Measurements from ENCODE around the gene C4orf17.
"Not testable (repeated sequence)": the region's sequence is repeated elsewhere in the genome, so short reads cannot be mapped to it uniquely, and the experiment has no call there.

C4orf17 gene

DNA sequence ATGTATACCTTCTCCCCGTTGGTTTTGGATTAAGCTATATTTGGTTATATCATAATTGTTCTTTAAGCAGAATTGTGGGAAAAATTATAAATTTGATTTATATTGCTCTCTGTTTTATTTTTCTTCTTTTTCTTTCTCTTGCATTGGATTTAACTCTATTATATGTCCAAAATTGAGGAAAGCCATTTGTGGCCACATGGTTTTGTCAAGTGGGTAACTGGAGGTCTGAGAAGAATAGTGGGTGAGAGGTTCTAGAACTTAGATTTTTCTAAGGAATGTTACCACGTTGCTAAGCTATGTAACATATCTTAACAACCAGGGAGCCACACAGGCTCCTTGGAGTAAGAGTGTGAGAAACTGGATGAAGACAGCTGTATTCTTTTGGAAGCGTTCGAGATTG is at the start of gene C4orf17:
C4orf17 (plus strand) TSS at position 301 of the 400 bp plus-strand sequence. CDS start 2,061 bp downstream, outside the sequence.
- DNase-seq, result no peak

DNA sequence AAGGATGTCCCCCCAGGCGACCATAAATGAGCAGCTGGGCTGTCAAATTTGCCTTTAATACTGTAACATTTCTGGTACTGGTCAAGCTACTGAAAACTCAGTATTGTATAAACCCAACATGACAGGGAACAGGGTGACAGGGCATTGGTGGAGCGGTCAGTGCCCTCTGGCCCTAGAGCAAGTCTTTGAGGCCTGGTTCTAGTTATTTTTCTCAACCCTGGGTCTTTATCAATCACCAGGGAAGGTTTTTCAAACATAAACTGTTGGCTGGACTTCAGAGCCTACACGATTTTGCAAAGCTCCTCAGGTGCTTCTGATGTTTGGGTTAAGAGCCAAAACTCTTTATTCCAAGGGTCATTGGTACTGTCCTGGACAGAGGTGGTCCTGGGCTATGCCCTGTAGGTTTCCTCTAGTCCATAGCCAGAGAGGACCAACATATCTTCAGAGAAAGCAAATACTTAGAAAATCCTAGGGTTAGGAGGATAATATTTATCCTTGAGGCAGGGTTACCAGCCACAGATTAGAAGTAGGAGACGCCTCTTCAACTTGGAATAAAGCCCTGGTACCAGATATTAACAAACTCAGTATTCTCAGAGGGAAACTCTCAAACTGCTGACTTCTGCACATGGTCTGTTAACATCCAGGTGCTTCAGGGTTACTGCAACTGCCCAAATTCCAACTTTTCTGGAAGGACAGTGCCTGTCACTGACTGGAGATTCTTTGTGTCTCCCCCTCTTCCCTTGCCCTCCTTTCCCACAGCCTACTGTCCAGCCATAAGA is 49.0 kb upstream of the C4orf17 start:
- DNase-seq, result no peak

DNA sequence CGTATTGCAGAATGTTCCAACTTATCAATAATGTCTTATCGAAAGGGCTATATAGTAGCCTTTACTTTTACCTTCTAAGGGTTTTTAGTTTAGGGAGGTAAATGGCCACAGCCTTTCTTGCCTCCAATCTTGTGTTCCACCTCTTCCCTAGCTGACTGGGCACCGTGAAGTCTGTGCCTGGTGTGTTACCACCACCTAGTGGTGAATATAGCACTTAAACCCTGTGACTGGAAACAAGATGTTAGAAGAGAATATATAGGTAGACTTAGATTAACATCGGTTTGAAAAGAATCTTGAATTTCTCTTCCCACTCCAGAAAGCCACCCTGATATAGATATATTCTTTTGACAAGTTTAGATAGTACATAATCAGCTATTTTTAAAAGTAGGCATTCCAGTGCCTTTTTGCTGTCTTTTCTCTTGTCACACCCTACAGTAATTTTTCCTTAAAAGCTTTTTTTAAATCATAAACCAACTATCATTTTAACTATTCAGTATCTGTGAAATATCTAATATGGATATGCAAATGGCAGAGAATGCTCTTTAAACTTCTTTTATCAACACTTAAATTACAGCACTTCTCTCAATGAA is 47.9 kb upstream of the C4orf17 start:
- DNase-seq, result peak; percentile 74

DNA sequence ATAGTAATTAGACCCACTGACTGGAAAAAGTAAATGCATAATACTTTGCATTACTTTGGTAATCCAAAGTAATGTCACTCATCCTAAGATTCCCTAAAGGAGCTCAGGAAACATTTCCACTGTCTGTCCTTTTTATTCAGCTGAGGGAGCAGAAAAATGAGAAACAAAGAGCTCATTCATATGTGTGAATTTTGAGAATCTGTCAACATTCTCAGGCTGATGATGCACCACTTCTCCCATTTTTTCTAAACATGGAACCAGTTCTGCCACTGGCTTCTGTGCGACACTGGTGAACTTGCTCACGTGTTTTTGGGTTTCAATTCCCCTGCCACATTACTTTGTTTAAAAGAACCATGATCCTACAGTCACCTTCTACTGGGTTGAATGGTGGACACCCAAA is 47.3 kb upstream of the C4orf17 start:
- no peak for DNase-seq

DNA sequence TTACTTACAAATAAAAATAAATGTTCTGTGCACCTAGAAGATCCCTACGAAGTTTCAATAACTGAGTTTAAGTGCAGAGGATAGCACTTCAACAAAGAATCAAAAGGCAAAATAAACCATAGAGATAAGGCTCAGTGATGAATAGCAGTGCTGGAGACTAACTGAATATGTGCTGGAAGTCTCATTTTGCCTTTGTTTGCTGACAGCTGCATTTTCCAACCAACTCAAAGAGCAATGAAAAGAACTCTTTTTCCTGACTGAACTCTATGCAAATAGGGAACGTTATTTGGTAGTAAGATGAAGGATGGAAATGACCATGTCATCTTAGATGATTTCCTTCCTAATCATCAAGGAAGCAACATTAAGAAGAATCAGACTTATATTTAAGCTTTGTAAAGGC is 42.9 kb upstream of the C4orf17 start:
- peak; percentile 26 for DNase-seq

DNA sequence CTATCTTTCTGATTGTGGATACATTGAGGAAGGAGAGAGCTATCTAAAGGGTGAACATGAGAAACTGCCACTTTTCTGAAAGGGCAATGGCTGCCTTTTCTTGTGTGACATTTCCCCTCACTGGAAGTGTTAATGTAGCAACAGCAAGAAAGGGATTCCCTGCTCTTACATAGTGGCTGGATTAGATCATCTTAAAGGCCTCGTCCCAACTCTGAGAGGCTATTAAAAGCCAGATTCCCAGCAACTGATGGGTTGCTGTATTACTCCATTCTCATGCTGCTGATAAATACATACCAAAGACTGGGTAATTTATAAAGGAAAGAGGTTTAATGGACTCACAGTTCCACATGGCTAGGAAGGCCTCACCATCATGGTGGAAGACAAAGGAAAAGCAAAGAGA is 41.9 kb upstream of the C4orf17 start:
- no peak for DNase-seq

DNA sequence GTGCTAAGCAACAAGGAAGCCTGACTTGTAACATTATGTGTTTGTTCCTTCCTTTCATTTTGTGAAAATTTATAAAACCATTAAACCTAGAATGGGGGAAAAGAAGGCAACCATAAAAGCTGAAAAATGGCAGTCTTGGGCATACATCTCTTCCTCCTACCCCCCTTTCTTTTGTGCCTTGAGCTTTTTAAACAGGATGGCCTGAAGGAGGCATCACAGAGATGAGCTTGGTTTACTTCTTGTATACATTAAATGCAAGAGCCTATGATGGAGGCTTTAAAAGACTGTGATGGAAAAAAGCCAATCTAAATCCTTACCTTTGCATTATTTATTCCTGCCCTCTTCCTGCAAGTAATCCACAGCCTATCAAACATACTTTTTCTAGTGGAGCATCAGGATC is 39.5 kb upstream of the C4orf17 start:
- DNase-seq, result no peak

DNA sequence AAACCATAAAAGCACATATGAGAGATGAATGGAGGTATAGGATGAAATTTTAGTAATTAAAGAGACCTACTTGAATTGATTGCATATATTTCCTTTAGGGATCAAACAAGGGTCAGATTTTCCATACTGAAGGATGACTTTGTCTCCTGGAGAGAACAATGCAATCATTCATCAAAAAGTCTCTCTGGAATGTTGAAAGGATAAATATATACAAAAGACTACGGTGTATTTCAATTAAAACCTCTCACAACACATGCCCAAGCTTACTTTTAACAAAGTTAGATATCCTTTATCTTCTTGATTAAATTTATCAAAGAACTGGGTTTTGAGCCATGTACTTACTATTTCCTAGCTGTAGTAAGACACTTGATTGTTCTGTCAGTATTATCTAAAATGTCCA is 38.9 kb upstream of the C4orf17 start:
- no peak for DNase-seq

DNA sequence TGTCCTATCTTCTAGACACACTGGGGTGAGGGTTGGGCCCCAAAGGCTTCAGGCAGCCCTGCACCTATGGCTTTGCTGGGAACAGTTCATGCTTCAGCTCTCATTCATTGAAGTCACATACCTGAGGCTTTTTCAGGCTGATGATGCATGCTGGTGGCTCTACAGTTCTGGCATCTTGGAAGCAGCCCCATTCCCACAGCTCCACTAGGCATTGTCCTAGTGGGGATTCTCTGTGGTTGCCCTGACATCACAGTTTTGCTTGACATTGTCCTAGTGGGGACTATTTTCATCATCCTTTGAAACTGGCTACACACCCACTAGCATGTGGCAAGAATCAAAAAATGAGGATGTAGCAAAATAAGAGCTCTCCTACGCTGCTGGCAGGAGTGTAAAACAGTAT is 37.7 kb upstream of the C4orf17 start:
- DNase-seq, result no peak

DNA sequence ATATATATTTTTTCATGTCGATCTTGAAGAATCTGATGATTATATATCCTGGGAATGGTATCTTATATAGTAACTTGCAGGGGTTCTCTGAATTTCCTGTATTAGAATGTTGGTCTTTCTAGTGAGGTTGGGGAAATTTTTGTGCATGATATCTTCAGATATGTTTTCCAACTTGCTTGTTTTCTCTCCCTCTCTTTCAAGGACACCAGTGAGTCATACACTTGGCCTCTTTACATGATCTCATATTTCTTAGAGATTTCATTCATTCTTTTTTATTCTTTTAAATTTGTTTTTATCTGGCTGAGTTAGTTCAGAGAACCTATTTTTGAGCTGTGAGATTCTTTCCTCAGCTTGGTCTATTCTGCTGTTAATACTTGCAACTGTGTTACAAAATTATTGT is 27.2 kb upstream of the C4orf17 start:
- no peak for DNase-seq

DNA sequence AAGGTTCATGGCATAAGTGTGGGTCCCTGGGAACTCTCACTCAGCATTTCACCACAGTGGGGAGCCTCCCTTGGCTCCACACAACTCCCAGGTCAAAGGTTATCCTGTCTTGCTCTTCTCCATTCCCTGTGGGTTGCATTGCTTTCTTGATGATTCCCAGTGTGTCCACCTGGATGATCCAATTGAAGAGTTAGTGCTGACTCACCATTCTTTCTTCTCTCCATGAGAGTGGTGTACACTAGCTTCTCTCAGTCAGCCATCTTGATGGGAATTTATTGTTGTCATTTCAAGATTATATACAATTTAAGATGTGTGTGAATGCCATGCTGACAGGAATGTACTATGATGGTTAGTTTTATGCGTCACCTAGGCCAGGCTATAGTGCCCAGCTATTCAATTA is 25.6 kb upstream of the C4orf17 start:
- no peak for DNase-seq

DNA sequence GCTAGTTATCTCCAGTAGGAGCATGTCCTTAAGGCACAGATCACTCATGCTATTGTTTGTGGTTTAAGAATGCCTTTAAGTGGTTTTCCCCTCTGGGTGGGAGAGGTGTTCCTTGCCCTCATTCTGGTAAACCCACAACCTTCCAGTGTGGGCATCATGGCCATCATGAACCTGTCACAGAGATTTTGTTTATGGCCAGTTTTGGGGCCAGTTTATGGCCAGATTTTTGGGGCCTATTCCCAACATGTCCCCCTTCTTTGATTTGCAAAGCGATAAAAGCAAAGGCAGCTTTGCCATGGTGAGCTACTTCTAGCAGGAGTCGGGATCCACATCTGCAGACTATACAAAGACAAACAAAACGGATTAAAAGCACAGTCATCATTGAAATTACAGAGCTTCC is 24.2 kb upstream of the C4orf17 start:
- not testable (repeated sequence) for DNase-seq

DNA sequence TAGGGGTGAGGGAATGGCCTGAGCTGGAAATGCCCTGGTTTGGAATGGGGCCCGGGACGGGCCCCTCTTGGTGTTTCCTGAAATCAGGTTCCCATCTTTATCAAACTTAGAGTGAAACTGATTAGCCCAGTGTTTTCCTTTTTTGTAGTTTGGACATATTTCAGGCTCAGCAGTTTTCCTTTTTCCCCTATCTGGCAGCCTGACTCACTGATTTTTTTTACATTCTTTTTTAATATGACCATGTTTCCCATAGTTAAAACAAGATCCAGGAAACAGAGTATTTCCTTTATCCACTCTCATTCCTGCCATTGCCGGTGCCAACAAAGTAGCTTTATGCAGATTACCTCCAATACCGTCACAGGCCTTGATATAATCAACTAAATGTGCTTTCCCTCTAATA is 20.5 kb upstream of the C4orf17 start:
- no peak for DNase-seq

DNA sequence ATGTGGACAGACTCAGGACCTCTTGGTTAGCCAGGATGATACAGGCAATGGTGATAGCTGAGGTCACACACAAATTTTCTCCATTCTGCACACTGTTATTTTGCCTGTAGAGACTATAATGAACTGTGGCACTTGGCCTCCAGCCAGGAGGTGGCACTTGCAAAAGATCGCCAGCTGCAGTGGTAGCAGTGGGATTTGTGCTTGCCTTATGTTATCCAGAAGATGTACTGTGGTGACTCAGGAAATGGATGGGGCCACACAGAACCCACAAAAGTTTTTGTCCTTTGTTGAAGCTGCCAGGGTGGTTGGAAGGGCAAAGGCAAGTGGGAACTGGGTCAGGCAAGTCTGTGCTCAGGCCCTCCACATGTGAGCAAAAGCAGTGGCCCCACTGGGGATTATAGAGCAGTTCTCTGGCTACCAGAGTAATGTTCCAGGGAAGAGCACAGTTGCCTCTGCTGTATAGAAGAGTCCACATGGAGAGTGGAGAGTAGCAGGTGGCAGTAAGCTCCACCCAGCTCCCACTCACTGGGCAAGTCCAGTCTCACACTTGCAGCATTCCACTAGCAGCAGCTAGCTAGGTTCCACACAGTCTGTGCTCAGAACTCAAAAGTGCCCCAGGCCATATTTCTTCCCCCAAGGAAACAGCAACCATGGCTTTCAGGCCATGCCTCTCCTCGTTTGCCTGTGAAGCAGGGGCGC is 5.9 kb upstream of the C4orf17 start:
- no peak for DNase-seq

DNA sequence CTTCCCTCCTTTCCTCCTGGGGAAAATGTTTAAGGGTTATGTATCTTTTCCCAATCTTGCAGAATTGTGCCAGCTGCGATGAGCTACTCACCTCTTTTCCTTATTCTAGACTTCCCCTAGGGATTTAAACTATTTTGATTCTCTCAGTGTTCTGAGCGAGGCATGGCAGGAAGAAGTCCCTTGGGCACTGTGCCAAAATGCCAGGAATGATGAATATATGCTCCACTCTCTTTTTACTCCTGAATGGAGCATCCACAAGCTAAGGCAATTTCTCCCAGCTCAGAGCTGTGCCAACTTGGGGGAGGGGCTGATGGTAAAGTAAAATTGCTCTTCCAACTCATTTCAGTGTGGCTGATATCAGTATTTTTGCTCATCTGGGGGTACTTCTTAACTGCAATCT is 4.0 kb upstream of the C4orf17 start:
- DNase-seq, result no peak

DNA sequence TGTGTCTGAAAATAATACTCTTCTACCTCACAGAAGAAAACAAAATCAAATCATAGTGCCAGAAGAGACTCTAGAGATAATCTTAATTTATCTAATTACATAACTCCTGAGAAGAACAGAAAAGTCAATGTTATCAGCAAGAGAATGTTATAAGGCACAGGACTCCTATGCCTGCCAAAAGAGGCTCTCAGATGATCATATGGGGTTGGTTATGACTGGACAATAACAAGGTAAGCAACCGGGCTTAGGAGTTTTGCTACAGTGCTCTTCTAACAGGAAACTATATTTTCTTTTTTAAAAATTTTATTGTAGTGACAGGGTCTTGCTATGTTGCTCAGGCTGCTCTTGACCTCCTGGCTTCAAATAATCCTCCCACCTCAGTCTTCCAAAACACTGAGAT is 3.5 kb upstream of the C4orf17 start:
- no peak for DNase-seq

DNA sequence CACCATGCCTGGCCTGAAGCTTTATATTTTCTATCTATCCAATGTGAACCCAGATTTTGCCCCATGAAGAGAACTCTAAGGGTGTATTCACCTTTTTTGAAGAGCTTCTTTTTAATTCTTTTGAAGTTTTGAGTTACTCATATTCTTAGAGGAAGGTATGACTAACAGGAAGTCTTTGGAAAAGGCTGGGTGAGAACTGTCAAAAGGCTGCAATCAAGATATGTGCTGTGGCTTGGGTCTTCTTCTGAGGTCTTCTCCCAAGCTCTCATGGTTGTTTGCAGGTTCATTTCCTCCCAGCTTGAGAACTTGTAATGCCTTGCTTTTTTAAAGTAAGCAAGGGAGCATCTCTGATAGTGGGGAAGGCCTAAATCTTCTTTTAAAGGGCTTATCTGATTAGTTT is 3.1 kb upstream of the C4orf17 start:
- no peak for DNase-seq

DNA sequence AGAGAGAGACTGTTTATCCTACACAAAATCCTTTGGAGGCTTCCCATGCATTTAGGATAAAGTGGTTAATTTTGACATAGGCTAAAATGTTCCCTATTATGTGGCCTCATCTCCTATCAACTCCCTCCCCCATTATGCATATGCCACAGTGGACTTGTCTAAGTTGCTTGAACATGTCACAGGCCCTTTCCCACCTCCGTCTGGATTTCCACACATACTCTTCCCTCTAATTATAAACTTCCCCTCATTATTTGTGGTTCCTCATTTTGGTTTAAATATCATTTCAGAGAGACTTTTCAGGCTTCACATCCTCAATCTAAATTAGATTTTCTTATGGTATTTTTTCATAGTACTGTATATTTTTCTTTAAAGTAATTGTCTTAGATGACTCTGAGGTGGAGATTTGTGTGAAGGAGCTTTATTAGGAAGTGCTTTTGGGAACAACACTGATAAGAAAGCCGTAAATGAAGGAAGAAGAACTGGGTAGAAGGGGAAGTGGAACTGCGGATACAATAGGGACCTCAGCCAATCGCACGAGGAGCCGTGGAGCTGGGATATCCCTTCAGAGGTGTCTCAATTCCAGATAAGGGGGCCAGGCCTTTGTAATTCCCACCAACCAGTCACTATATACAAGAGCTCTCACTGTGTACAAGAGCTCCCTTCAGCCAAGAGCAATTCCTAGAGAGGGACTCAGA is 7.9 kb downstream of the C4orf17 start:
- DNase-seq, result no peak

DNA sequence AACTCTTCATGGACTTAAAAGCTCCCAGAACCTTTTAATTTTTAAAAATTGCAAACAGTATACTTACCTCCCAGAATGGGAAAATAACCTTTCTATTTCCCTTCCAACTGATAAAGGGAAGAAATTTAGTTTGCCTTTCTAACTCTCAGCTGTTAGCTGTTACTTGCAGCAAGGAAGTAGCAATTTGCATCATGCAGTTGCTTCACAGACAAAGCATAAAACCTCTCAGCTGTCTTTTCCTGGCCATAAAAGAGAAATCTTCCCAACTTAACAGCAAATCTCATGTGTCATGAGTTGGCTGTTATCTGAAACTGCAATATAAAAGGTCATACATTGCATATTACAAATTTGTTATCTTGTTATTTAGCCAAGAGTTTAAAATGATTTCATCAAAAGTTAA is 18.4 kb downstream of the C4orf17 start:
- DNase-seq, result no peak

DNA sequence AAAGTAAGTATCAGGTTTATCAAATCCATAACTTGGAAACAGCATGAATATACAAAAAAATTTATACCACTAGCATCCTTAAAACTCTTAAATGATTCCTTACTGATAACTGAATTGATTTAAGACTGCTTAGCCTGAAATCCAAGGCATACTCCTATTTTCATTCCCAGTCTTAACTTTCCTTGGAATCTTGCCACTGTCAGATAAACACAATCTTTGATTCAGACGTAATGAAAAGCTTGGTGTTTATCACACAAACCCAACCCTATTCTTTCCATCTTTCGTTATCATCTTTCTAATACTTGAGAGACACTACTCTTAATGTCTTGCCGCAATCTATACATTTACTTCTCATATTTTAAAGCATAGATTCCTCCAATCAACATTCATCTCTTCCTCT is 19.1 kb downstream of the C4orf17 start:
- DNase-seq, result no peak

DNA sequence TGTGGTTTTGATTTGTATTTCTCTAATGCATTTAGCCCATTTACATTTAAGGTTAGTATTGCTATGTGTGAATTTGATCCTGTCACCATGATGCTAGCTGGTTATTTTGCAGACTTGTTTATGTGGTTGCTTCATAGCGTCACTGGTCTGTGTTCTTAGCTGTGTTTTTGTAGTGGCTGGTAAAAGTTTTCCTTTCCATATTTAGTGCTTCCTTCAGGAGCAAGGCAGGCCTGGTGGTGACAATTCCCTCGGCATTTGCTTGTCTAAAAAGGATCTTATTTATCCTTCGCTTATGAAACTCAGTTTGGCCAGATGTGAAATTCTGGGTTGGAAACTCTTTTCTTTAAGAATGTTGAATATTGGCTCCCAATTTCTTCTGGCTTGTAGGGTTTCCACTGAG is 23.9 kb downstream of the C4orf17 start:
- DNase-seq, result not testable (repeated sequence)

DNA sequence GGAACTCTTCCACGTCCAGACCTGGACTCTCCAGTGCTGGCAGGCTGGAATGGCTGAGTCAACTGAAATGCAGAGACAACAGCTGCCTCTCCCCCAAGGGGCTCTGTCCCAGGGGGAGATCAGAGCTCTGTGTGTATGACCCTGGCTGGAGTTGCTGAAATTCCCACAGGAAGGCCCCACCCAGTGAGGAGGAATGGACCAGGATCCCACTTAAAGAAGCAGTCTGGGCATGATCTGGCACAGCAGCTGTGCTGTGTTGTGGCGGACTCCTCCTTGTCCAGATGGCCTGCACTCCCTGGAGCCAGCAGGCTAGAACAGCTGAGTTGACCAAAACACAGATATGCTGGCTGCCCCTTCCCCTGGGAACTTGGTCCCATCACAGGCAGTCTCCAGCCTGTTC is 25.4 kb downstream of the C4orf17 start:
- DNase-seq, result no peak

DNA sequence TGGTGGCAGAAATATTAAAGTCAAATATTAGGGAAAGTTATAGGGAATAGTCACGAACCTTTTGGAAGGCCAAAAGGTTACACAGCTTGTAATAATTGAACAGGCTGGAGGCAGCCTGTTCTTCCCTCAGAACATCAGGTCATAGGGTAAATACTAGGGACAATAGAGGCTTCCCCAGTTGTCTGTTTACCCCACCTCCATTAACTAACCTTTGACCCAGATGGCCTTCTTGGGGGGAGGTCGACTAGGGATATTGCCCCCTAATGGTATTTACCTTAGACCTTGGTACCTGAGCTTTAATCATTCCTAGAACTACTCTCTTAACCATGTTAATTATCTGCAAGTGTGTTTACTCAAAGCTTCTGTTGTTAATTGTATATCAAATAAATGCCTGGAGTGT is 26.0 kb downstream of the C4orf17 start:
- no peak for DNase-seq

DNA sequence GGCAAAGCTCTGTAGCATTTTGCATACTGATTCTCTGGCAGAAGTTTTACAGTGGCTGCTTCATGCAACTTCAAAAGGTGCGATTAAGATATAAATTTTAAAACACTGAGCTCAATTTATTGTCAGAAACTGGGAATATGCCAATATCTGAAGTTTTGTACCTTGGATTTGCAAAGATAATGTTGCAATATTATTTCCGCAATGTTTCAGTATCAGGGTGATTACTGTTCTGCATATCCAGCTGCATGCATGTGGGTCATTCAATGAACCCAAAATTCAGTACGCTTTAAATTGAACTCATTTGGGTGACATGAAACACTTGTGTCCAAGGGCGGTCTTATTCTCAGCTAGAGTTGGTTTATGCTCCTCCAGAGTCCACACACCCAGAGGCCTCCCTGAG is 26.9 kb downstream of the C4orf17 start:
- no peak for DNase-seq

Data from midbrain (tissue), 1 donor.